Sigmoid colon (tissue), 7 donors: ENCODE results near the gene OTX1. TPM values are rescaled to one million over a fixed set of nuclear protein-coding genes. Genes with fewer than 3 reads are reported as not detected.

Experiments used
- DNase-seq: peaks from one replicate; pipeline ENCODE4 v3.0.0-alpha.2; 2019
- H3K27ac ChIP-seq, 4 donors: fragments of 200-600 bp; sonication (generic); one replicate each; pipeline ENCODE4 v1.5.1; 2016 to 2019; ENCODE audit warnings: mild to moderate bottlenecking in 1 of 4
- H3K27me3 ChIP-seq, 3 donors: fragments of 200-600 bp; sonication (generic); one replicate each; pipeline ENCODE4 v1.5.1; 2019; ENCODE audit warnings: mild to moderate bottlenecking in 1 of 3
- H3K36me3 ChIP-seq, 4 donors: fragments of 200-600 bp; sonication (generic); one replicate each; pipeline ENCODE4 v1.5.1; 2016 to 2019
- H3K4me1 ChIP-seq, 4 donors: fragments of 200-600 bp; sonication (generic); one replicate each; pipeline ENCODE4 v1.5.1; 2017 to 2019
- H3K4me3 ChIP-seq, 4 donors: fragments of 200-600 bp; sonication (generic); one replicate each; pipeline ENCODE4 v1.5.1; 2017 to 2019; ENCODE audit warnings: mild to moderate bottlenecking in 2 of 4, moderate library complexity in 1 of 4
- H3K9me3 ChIP-seq, 4 donors: fragments of 200-600 bp in 3 of 4; sonication (generic) in 3 of 4; one replicate each; pipeline versions ENCODE4 v1.5.1 to v1.6.1; 2013 to 2019
- CTCF ChIP-seq, 4 experiments: fragments of 450-650 bp in 3 of 4; fragments of 200-600 bp in 1 of 4; IDR thresholded peaks; one replicate each; pipeline ENCODE4 v1.5.1; 2016 to 2019; ENCODE audit warnings: antibody characterized with exemption in 4 of 4, mild to moderate bottlenecking in 3 of 4, moderate library complexity in 2 of 4
- EP300 ChIP-seq, 4 donors: sonication (generic); formaldehyde crosslinking; IDR thresholded peaks; one replicate each; pipeline ENCODE4 v1.6.1; 2017; ENCODE audit warnings: antibody characterized with exemption in 4 of 4
- POLR2A ChIP-seq, 2 donors: fragments of 450-650 bp; IDR thresholded peaks; one replicate each; pipeline ENCODE4 v1.6.1; 2016; ENCODE audit warnings: antibody characterized with exemption in 2 of 2, mild to moderate bottlenecking in 2 of 2, moderate library complexity in 2 of 2
- POLR2AphosphoS5 ChIP-seq, 4 donors: sonication (generic); formaldehyde crosslinking; IDR thresholded peaks; one replicate each; pipeline ENCODE4 v1.6.1; 2017; ENCODE audit warnings: antibody characterized with exemption in 4 of 4
- whole genome bisulfite sequencing, 2 donors: extraction: QIAGEN DNeasy Blood & Tissue Kit; methylation state at CpG; one replicate each; pipeline ENCODE4 v1.1.7; 2013; 5-methylcytosine and 5-hydroxymethylcytosine counted together
- intact Hi-C: fragments of 100-400 bp; cut with DNase I; formaldehyde crosslinking; loops from one replicate; pipeline ENCODE4 v1.15.1; 2023
- polyA plus RNA-seq, 3 donors: library from polyadenylated mRNA; stranded (reverse); fragments of 200-250 nt; gene quantifications; one replicate each; pipeline ENCODE4 v1.2.3, GENCODE V29; 2013
- total RNA-seq, 4 donors: library from RNA; depleted of rRNA; stranded (reverse); fragments of >200 nt; gene quantifications; one replicate each; pipeline ENCODE4 v1.1.0, GENCODE V29; 2016
- donor health status: healthy with polysubstance abuse.
- donor health status: Bipolar disorder and iron deficiency.
- donor health status: healthy.

Gene OTX1
- total and polyA plus RNA-seq, 7 donors: 0.54 TPM; not detected in 6

GRCh38 chr2:63034526-63034925 lies 16.1 kb upstream of the OTX1 start:
- H3K27me3 ChIP-seq: no peaks in the 10 kb centered on the region
- DNase-seq: no peak
- H3K4me3 ChIP-seq: no peak overlapping the region
- WGBS, 2 donors: 92 to 95% methylated on average over 4 of the region's 4 CpGs
- H3K36me3 ChIP-seq: peaks cover 0 to 21% (median 3%) of the 10 kb centered on the region in 4 donors
- no peaks in the 10 kb centered on the region for H3K4me1 ChIP-seq
- H3K27ac ChIP-seq: no peak overlapping the region
- H3K9me3 ChIP-seq: no peaks in the 10 kb centered on the region
- no peak for TF ChIP-seq CTCF (IDR thresholded peaks at IDR 0.05)
- TF ChIP-seq POLR2AphosphoS5 (IDR thresholded peaks at IDR 0.05): no peak
- TF ChIP-seq EP300 (IDR thresholded peaks at IDR 0.05): no peak
- TF ChIP-seq POLR2A (IDR thresholded peaks at IDR 0.05): no peak
- intact Hi-C loops: no loop called here

- H3K36me3 ChIP-seq: peaks cover 0 to 15% (median under 1%) of the 10 kb centered on the region in 4 donors
- intact Hi-C loops: no loop called here
- 95 to 99% methylated on average over 2 of the region's 2 CpGs for WGBS, 2 donors
- TF ChIP-seq EP300 (IDR thresholded peaks at IDR 0.05): no peak
- no peak for TF ChIP-seq CTCF (IDR thresholded peaks at IDR 0.05)
- TF ChIP-seq POLR2A (IDR thresholded peaks at IDR 0.05): no peak
- no peak for TF ChIP-seq POLR2AphosphoS5 (IDR thresholded peaks at IDR 0.05)
- no peak for DNase-seq
- H3K27me3 ChIP-seq: no peaks in the 10 kb centered on the region
- H3K27ac ChIP-seq: no peak overlapping the region
- no peaks in the 10 kb centered on the region for H3K4me1 ChIP-seq
- no peak overlapping the region for H3K4me3 ChIP-seq
- H3K9me3 ChIP-seq: no peaks in the 10 kb centered on the region
Measured at GRCh38 chr2:63035169-63035568, 15.5 kb upstream of the OTX1 start.

GRCh38 chr2:63035660-63036059 lies 15.0 kb upstream of the OTX1 start:
- intact Hi-C loops: no loop called here
- TF ChIP-seq POLR2A (IDR thresholded peaks at IDR 0.05) (no peak), EP300 (IDR thresholded peaks at IDR 0.05) (no peak), POLR2AphosphoS5 (IDR thresholded peaks at IDR 0.05) (no peak), CTCF (IDR thresholded peaks at IDR 0.05) (no peak)
- DNase-seq: no peak

GRCh38 chr2:63038034-63038433 lies 12.6 kb upstream of the OTX1 start:
- peaks cover 0 to 11% (median 0%) of the 10 kb centered on the region in 3 donors for H3K27me3 ChIP-seq
- intact Hi-C loops: no loop called here
- no peaks in the 10 kb centered on the region for H3K9me3 ChIP-seq
- H3K36me3 ChIP-seq: peaks cover 0 to 15% (median 2%) of the 10 kb centered on the region in 4 donors
- no peak for TF ChIP-seq CTCF (IDR thresholded peaks at IDR 0.05)
- TF ChIP-seq POLR2A (IDR thresholded peaks at IDR 0.05): no peak
- TF ChIP-seq POLR2AphosphoS5 (IDR thresholded peaks at IDR 0.05): no peak
- no peak for TF ChIP-seq EP300 (IDR thresholded peaks at IDR 0.05)
- 95 to 96% methylated on average over 4 of the region's 4 CpGs for WGBS, 2 donors
- H3K4me3 ChIP-seq: no peak overlapping the region
- H3K4me1 ChIP-seq: no peaks in the 10 kb centered on the region
- DNase-seq: no peak
- H3K27ac ChIP-seq: no peak overlapping the region

More at GRCh38 chr2:63035660-63036059, 15.0 kb upstream of the OTX1 start:
- Histone ChIP-seq H3K27me3 (no peaks in the 10 kb centered on the region), H3K4me3 (no peak overlapping the region), H3K9me3 (no peaks in the 10 kb centered on the region), H3K4me1 (no peaks in the 10 kb centered on the region), H3K27ac (no peak overlapping the region), H3K36me3 (peaks cover 0 to 15% (median 2%) of the 10 kb centered on the region in 4 donors)
- 95% methylated on average over 4 of the region's 4 CpGs for WGBS, 2 donors

- intact Hi-C loops: no loop called here
- WGBS, 2 donors: 96% methylated on average over 1 of the region's 1 CpG
- H3K27me3 ChIP-seq: peaks cover 0 to 34% (median 6%) of the 10 kb centered on the region in 3 donors
Measured at GRCh38 chr2:63040586-63040985, 10.0 kb upstream of the OTX1 start.

More at GRCh38 chr2:63040586-63040985, 10.0 kb upstream of the OTX1 start:
- Histone ChIP-seq H3K4me3 (no peak overlapping the region), H3K36me3 (peaks cover 0 to 26% (median 7%) of the 10 kb centered on the region in 4 donors), H3K9me3 (no peaks in the 10 kb centered on the region), H3K4me1 (no peaks in the 10 kb centered on the region), H3K27ac (no peak overlapping the region)
- DNase-seq: no peak
- TF ChIP-seq CTCF (IDR thresholded peaks at IDR 0.05) (no peak), EP300 (IDR thresholded peaks at IDR 0.05) (no peak), POLR2AphosphoS5 (IDR thresholded peaks at IDR 0.05) (no peak), POLR2A (IDR thresholded peaks at IDR 0.05) (no peak)
